ENCODE data around the gene TNK1.

DNA sequence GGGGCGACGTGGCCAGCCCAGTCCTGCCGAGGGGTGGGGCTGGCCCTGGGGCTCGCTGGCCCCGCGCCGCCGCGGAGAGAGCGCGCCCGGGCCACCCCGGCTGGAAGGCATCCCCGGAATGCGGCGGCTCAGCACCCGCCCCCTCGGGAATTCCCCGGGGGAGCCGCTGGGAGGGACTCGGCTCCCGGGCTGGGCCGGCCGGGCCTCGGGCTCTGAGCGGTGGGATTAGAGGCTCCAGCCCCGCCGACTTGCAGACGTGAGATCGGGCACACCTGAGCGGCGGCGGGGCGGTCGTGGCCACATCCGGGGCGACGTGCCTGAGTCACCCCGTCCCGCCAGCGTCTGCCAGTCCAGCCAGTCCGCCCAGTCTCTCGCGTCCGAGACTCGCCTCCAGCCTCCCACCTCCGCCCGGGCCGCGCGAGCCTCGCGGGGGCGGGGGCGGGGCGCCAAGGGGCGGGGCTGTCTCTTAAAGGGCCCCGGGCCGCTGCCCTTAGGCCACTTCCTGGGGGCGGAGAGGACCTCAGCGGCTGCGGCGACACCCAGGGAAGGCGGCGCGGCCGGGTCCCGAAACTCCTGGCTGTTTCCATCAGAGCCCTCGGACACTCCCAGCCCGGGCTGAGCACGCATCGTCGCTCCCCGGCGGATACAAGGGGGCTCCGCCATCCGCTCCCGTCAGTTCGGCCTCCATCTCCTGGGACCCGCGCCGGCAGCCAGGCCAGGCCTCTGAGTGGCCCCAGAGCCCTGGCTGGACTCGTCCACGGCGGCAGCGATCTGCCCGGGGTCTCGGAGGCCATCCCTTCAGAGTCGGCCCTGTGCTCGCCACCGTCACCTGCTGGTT lies 29.0 kb upstream of the TNK1 start, which contains the start of gene KCTD11:
- TF ChIP-seq SPI1 (IDR thresholded peaks at IDR 0.05; ENCODE audit: low read depth, low read length) (no peak), POLR2A (IDR thresholded peaks at IDR 0.05; ENCODE audit: low read depth, low read length) (no peak), POLR2AphosphoS5 (IDR thresholded peaks at IDR 0.05; ENCODE audit: low read depth, low read length) (0 out of 2 replicates have a peak, but pooled peaks have one; percentile 7), TAF1 (IDR thresholded peaks at IDR 0.05; ENCODE audit: low read depth, low read length) (peak; percentile 29; the same call in 1 of the 2 replicates)

Data from GM12891 (cell line).